DND-41 (cell line): Measurements from ENCODE around the gene VSIG10.

Experiments used
- EZH2 ChIP-seq: IDR thresholded peaks from 3 replicates; pipeline ENCODE4 v1.6.1; 2012; ENCODE audit warnings: borderline replicate concordance, low read depth, mild to moderate bottlenecking, moderate library complexity, low read length, inconsistent platforms; ENCODE audit not compliant: severe bottlenecking
- TF ChIP-seq, protein P1 (sequence below): IDR thresholded peaks from 2 replicates; pipeline ENCODE4 v1.5.1; 2012; ENCODE audit warnings: borderline replicate concordance, low read length, moderate library complexity, mild to moderate bottlenecking; ENCODE audit not compliant: poor library complexity, severe bottlenecking; ENCODE audit errors: extremely low read depth

GRCh38 chr12:118073768-118074167, 30.0 kb downstream of the VSIG10 start:
- TF ChIP-seq, protein P1, sequence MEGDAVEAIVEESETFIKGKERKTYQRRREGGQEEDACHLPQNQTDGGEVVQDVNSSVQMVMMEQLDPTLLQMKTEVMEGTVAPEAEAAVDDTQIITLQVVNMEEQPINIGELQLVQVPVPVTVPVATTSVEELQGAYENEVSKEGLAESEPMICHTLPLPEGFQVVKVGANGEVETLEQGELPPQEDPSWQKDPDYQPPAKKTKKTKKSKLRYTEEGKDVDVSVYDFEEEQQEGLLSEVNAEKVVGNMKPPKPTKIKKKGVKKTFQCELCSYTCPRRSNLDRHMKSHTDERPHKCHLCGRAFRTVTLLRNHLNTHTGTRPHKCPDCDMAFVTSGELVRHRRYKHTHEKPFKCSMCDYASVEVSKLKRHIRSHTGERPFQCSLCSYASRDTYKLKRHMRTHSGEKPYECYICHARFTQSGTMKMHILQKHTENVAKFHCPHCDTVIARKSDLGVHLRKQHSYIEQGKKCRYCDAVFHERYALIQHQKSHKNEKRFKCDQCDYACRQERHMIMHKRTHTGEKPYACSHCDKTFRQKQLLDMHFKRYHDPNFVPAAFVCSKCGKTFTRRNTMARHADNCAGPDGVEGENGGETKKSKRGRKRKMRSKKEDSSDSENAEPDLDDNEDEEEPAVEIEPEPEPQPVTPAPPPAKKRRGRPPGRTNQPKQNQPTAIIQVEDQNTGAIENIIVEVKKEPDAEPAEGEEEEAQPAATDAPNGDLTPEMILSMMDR, result no peak
- no peak for TF ChIP-seq EZH2
